Stimulated activated CD4-positive, alpha-beta T cell treated with anti-CD3 and anti-CD28 coated beads, Interleukin-2, amount 100 ng/mL, for 24 hours (primary cell): ENCODE measurements around the gene HPF1.
"Not testable (repeated sequence)": the region's sequence is repeated elsewhere in the genome, so short reads cannot be mapped to it uniquely, and the experiment has no call there.

Experiments used
- DNase-seq, 2 donors: peaks; one replicate each; pipeline ENCODE4 v3.0.0-alpha.2; 2020

Gene HPF1

GRCh38 chr4:169757575-169758184, at the start of gene HPF1:
Gene HPF1 (minus strand): TSS chr4:169757944. CDS start chr4:169757877, 67 bp downstream.
- DNase-seq = peak; percentile 96 to 98

- not testable (repeated sequence) for DNase-seq
Measured at GRCh38 chr4:169806770-169807169, 49.0 kb upstream of the HPF1 start.

- no peak for DNase-seq
Measured at GRCh38 chr4:169803413-169803812, 45.7 kb upstream of the HPF1 start.

GRCh38 chr4:169802873-169803272, 45.1 kb upstream of the HPF1 start:
- DNase-seq = no peak

- no peak for DNase-seq
Measured at GRCh38 chr4:169800541-169800940, 42.8 kb upstream of the HPF1 start.

- DNase-seq = no peak
Measured at GRCh38 chr4:169799260-169799659, 41.5 kb upstream of the HPF1 start.

GRCh38 chr4:169795585-169795984, 37.8 kb upstream of the HPF1 start:
- DNase-seq = no peak

- DNase-seq = peak in 1 of 2 donors; percentile 17
Measured at GRCh38 chr4:169791527-169792156, 33.9 kb upstream of the HPF1 start.

GRCh38 chr4:169791062-169791461, 33.3 kb upstream of the HPF1 start:
- no peak for DNase-seq

GRCh38 chr4:169774466-169775445, 17.0 kb upstream of the HPF1 start:
- DNase-seq = peak in 1 of 2 donors; percentile 33

GRCh38 chr4:169773889-169774288, 16.1 kb upstream of the HPF1 start:
- DNase-seq = no peak

- not testable (repeated sequence) for DNase-seq
Measured at GRCh38 chr4:169771556-169772080, 13.9 kb upstream of the HPF1 start.

GRCh38 chr4:169770416-169770815, 12.7 kb upstream of the HPF1 start:
- no peak for DNase-seq

- no peak for DNase-seq
Measured at GRCh38 chr4:169768385-169768784, 10.6 kb upstream of the HPF1 start.

GRCh38 chr4:169766741-169767140, 9.0 kb upstream of the HPF1 start:
- DNase-seq = no peak

GRCh38 chr4:169765835-169766234, 8.1 kb upstream of the HPF1 start:
- DNase-seq = no peak

- no peak for DNase-seq
Measured at GRCh38 chr4:169761846-169762245, 4.1 kb upstream of the HPF1 start.

- DNase-seq = no peak
Measured at GRCh38 chr4:169758401-169758962, 738 bp upstream of the HPF1 start.

- DNase-seq = no peak
Measured at GRCh38 chr4:169756971-169757574, 671 bp downstream of the HPF1 start.

- no peak for DNase-seq
Measured at GRCh38 chr4:169745291-169745690, 12.5 kb downstream of the HPF1 start.

GRCh38 chr4:169744601-169745000, 13.1 kb downstream of the HPF1 start:
- no peak for DNase-seq

- DNase-seq = no peak
Measured at GRCh38 chr4:169741569-169741968, 16.2 kb downstream of the HPF1 start.

GRCh38 chr4:169738604-169739003, 19.1 kb downstream of the HPF1 start:
- not testable (repeated sequence) for DNase-seq
